GM21619 (cell line): Measurements from ENCODE around the gene KRT80.

ENCODE experiments used
- ATAC-seq: cut with Tn5 transposase; IDR thresholded peaks from one replicate; pipeline ENCODE4 v1.9.1; 2021; ENCODE audit not compliant: unreplicated experiment

Gene KRT80

GRCh38 chr12:52156757-52157565 is 34.9 kb downstream of the KRT80 start:
- ATAC-seq, result no peak

- ATAC-seq, result no peak
Observed at GRCh38 chr12:52156311-52156710, 35.5 kb downstream of the KRT80 start.

- ATAC-seq, result no peak
Observed at GRCh38 chr12:52155048-52155868, 36.6 kb downstream of the KRT80 start.

- no peak for ATAC-seq
Observed at GRCh38 chr12:52152905-52153317, 38.9 kb downstream of the KRT80 start.

- ATAC-seq, result no peak
Observed at GRCh38 chr12:52151837-52152783, 39.7 kb downstream of the KRT80 start.

- no peak for ATAC-seq
Observed at GRCh38 chr12:52151153-52151836, 40.5 kb downstream of the KRT80 start.

- no peak for ATAC-seq
Observed at GRCh38 chr12:52149651-52150241, 42.1 kb downstream of the KRT80 start.

GRCh38 chr12:52149182-52149641 is 42.6 kb downstream of the KRT80 start:
- no peak for ATAC-seq

- ATAC-seq, result no peak
Observed at GRCh38 chr12:52148464-52149181, 43.2 kb downstream of the KRT80 start.

- ATAC-seq, result no peak
Observed at GRCh38 chr12:52147964-52148463, 43.8 kb downstream of the KRT80 start.

GRCh38 chr12:52147367-52147963 is 44.3 kb downstream of the KRT80 start:
- no peak for ATAC-seq

GRCh38 chr12:52146822-52147366 is 44.9 kb downstream of the KRT80 start:
- no peak for ATAC-seq

GRCh38 chr12:52146089-52146821 is 45.6 kb downstream of the KRT80 start:
- ATAC-seq, result no peak

- no peak for ATAC-seq
Observed at GRCh38 chr12:52145228-52146088, 46.4 kb downstream of the KRT80 start.

- no peak for ATAC-seq
Observed at GRCh38 chr12:52144512-52145227, 47.1 kb downstream of the KRT80 start.

- ATAC-seq, result no peak
Observed at GRCh38 chr12:52142431-52142830, 49.4 kb downstream of the KRT80 start.
